BJ (cell line): ENCODE results near the gene CCL5. TPM values are rescaled to one million over a fixed set of nuclear protein-coding genes. Genes with fewer than 3 reads are reported as not detected.

Source experiments
- CTCF ChIA-PET: fragments of 350-600 bp; formaldehyde crosslinking; extraction: SDS; loops from one replicate; lab custom pipeline; 2021; ENCODE audit warnings: antibody characterized with exemption, inconsistent platforms; lab: Yijun Ruan, JAX
- POLR2A ChIA-PET: fragments of 300-600 bp; sonication (Branson Sonifier 250); formaldehyde crosslinking; extraction: SDS; loops from one replicate; lab custom pipeline; 2021; ENCODE audit warnings: antibody characterized with exemption; lab: Charles Lee
- DNase-seq: peaks from one replicate; pipeline ENCODE4 v3.0.0-alpha.2; 2011; ENCODE audit warnings: low read depth
- H3K27me3 ChIP-seq: 2 replicates; pipeline ENCODE4 v1.6.0; 2011; ENCODE audit warnings: low read length; ENCODE audit not compliant: control insufficient read depth, insufficient read depth
- H3K36me3 ChIP-seq: 2 replicates; pipeline ENCODE4 v1.5.1; 2011; ENCODE audit warnings: low read length; ENCODE audit not compliant: control insufficient read depth, insufficient read depth
- H3K4me3 ChIP-seq: 2 replicates; pipeline ENCODE4 v1.5.1; 2011; ENCODE audit warnings: low read depth, mild to moderate bottlenecking, control low read depth, low read length
- polyA plus RNA-seq: library from polyadenylated mRNA; depleted of rRNA; stranded (reverse); fragments of >200 nt; gene quantifications from 2 replicates; pipeline ENCODE4 v1.2.3, GENCODE V29; 2011
- TF ChIP-seq, protein P1 (sequence below): IDR thresholded peaks from 2 replicates; pipeline ENCODE4 v1.5.1; 2011; ENCODE audit warnings: low read depth, mild to moderate bottlenecking, control low read depth, inconsistent platforms, low read length, moderate library complexity; ENCODE audit not compliant: insufficient read depth

CCL5 gene
- polyA plus RNA-seq, 1 experiment: 0.16 TPM

DNA sequence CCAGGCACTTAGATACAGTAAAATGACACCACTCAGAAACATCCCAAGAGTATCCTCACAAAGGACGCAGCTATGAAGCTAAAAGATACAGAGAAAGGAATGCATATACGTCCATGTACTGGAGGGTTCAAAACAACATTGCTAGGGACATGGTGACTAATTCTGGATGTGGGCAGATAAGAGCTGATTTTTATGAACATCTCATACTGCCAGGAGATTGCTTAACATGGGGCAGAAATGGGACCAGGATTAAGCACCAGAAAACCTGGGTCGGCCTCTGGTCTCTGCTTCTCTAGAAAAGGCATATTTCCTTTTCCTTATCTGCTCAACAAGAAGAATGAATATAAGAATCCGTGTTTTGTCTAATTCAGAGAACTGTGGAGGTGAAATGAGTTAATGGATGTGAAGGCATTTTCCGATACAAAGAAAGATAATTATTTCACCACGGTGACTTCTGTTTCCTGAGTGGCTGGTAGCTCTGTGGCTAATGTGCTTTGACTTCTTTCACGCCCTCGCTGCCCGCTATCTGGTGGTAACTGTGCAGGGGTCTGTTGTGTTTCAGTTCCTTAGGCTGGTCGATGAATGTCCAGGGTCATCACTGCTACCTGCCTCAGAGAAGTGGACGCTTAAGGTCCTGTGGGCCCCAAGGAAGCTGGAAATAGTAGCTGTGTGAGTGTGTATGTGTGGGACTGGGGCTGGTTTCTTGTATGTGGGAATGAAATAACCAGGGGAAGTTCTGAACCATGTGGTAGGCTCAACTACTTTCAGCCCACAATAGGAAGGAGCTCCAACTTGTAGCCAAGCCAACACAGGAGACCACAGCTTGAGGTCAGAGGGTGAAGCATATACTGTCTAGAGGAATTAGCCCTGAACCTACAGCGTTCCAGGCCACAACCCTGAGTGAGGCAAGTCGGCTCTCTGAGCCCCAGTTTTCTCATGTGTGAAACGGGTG lies 15.8 kb upstream of the CCL5 start:
- CTCF ChIA-PET: no interaction called here
- TF ChIP-seq, protein P1, sequence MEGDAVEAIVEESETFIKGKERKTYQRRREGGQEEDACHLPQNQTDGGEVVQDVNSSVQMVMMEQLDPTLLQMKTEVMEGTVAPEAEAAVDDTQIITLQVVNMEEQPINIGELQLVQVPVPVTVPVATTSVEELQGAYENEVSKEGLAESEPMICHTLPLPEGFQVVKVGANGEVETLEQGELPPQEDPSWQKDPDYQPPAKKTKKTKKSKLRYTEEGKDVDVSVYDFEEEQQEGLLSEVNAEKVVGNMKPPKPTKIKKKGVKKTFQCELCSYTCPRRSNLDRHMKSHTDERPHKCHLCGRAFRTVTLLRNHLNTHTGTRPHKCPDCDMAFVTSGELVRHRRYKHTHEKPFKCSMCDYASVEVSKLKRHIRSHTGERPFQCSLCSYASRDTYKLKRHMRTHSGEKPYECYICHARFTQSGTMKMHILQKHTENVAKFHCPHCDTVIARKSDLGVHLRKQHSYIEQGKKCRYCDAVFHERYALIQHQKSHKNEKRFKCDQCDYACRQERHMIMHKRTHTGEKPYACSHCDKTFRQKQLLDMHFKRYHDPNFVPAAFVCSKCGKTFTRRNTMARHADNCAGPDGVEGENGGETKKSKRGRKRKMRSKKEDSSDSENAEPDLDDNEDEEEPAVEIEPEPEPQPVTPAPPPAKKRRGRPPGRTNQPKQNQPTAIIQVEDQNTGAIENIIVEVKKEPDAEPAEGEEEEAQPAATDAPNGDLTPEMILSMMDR: no peak
- Histone ChIP-seq H3K36me3 (no peaks in the 10 kb centered on the region), H3K4me3 (no peak overlapping the region), H3K27me3 (peaks cover 2% of the 10 kb centered on the region; the same call in 1 of the 2 replicates)
- POLR2A ChIA-PET: no interaction called here
- DNase-seq: no peak

GRCh38 chr17:35894206-35894605 lies 14.0 kb upstream of the CCL5 start:
- ChIA-PET POLR2A (no interaction called here), CTCF (no interaction called here)
- peaks cover 2% of the 10 kb centered on the region; the same call in 1 of the 2 replicates for H3K27me3 ChIP-seq
- DNase-seq: no peak
- TF ChIP-seq, protein P1: no peak
- H3K4me3 ChIP-seq: no peak overlapping the region
- no peaks in the 10 kb centered on the region for H3K36me3 ChIP-seq

GRCh38 chr17:35893751-35894150 lies 13.6 kb upstream of the CCL5 start:
- ChIA-PET POLR2A (no interaction called here), CTCF (interaction anchor here (1.3 kb wide), 1 partner anchor 13 kb away, joined by 4 read pairs; no protein-coding TSS in a partner anchor)
- Histone ChIP-seq H3K36me3 (no peaks in the 10 kb centered on the region), H3K27me3 (no peaks in the 10 kb centered on the region), H3K4me3 (no peak overlapping the region)
- TF ChIP-seq, protein P1: no peak
- DNase-seq: no peak

GRCh38 chr17:35892091-35893035 lies 12.2 kb upstream of the CCL5 start:
- no peak for DNase-seq
- no peaks in the 10 kb centered on the region for H3K27me3 ChIP-seq
- ChIA-PET POLR2A (no interaction called here), CTCF (interaction anchor here (1.3 kb wide), 1 partner anchor 11 kb away, joined by 4 read pairs; no protein-coding TSS in a partner anchor)
- no peaks in the 10 kb centered on the region for H3K36me3 ChIP-seq
- TF ChIP-seq, protein P1: no peak
- no peak overlapping the region for H3K4me3 ChIP-seq
